Renal cortex interstitium (tissue), 3 donors: ENCODE measurements around the gene KLHL34. TPM values are rescaled to one million over a fixed set of nuclear protein-coding genes. Genes with fewer than 3 reads are reported as not detected.

Source experiments
- polyA plus RNA-seq, 3 donors: library from polyadenylated mRNA; unstranded; fragments of 120-200 nt; gene quantifications; one replicate each; pipeline ENCODE4 v1.2.1, GENCODE V29; 2013; ENCODE audit not compliant: insufficient read length in 3 of 3

Gene KLHL34
- polyA plus RNA-seq, 3 donors: 0.06 to 0.09 (median 0.06) TPM

Other genes with a start within 250 kb of the KLHL34 start
- under 1 TPM in 2 of 3 donors, not detected in 1; 0.44 to 0.55 TPM for gene SMPX, start 99.8 kb upstream of the KLHL34 start, polyA plus RNA-seq
- 10 to 100 TPM; 30.8 to 34.4 (median 32.7) TPM for gene MBTPS2, start 181.3 kb upstream of the KLHL34 start, polyA plus RNA-seq
- 1 to 10 TPM; 2.1 to 4.7 (median 3.0) TPM for gene YY2, start 197.7 kb upstream of the KLHL34 start, polyA plus RNA-seq